NCI-H128 (cell line): ENCODE data around the gene RABIF.
A peak's percentile ranks its signal among the peaks of the same experiment; 100 is the strongest.

ENCODE experiments used
- DNase-seq: peaks from one replicate; lab custom pipeline; 2025; ENCODE audit not compliant: unreplicated experiment; lab: John Stamatoyannopoulos, UW

The RABIF gene

GRCh38 chr1:202879128-202879527 lies 9.8 kb downstream of the RABIF start:
- no peak for DNase-seq

- no peak for DNase-seq
Observed at GRCh38 chr1:202873026-202873425, 15.9 kb downstream of the RABIF start.

- no peak for DNase-seq
Observed at GRCh38 chr1:202871367-202871766, 17.6 kb downstream of the RABIF start.

GRCh38 chr1:202862679-202863560 lies 26.0 kb downstream of the RABIF start:
- DNase-seq: no peak

- DNase-seq: peak; percentile 83
Observed at GRCh38 chr1:202861420-202862132, 27.4 kb downstream of the RABIF start.

- peak; percentile 38 for DNase-seq
Observed at GRCh38 chr1:202860744-202861419, 28.1 kb downstream of the RABIF start.

GRCh38 chr1:202858789-202859414 lies 30.0 kb downstream of the RABIF start:
- no peak for DNase-seq

GRCh38 chr1:202858331-202858730 lies 30.6 kb downstream of the RABIF start:
- DNase-seq: no peak

GRCh38 chr1:202857136-202857610 lies 31.8 kb downstream of the RABIF start:
- DNase-seq: no peak

- DNase-seq: no peak
Observed at GRCh38 chr1:202856014-202856413, 32.9 kb downstream of the RABIF start.

GRCh38 chr1:202854787-202855186 lies 34.2 kb downstream of the RABIF start:
- DNase-seq: no peak

GRCh38 chr1:202852163-202852904 lies 36.6 kb downstream of the RABIF start:
- DNase-seq: no peak

- no peak for DNase-seq
Observed at GRCh38 chr1:202850593-202851362, 38.2 kb downstream of the RABIF start.

- DNase-seq: no peak
Observed at GRCh38 chr1:202848191-202848542, 40.8 kb downstream of the RABIF start.

- no peak for DNase-seq
Observed at GRCh38 chr1:202844935-202845334, 44.0 kb downstream of the RABIF start.

GRCh38 chr1:202844259-202844658 lies 44.7 kb downstream of the RABIF start:
- no peak for DNase-seq

GRCh38 chr1:202843081-202843480 lies 45.9 kb downstream of the RABIF start:
- DNase-seq: no peak

GRCh38 chr1:202837746-202838262 lies 51.1 kb downstream of the RABIF start:
- no peak for DNase-seq

- DNase-seq: no peak
Observed at GRCh38 chr1:202836623-202837403, 52.1 kb downstream of the RABIF start.
